HG03457 (cell line): ENCODE measurements around the gene WDR33.
"Not testable (repeated sequence)": the region's sequence is repeated elsewhere in the genome, so short reads cannot be mapped to it uniquely, and the experiment has no call there.

Source experiments
- ATAC-seq: cut with Tn5 transposase; IDR thresholded peaks from one replicate; pipeline ENCODE4 v1.9.1; 2021; ENCODE audit warnings: moderate number of reproducible peaks; ENCODE audit not compliant: unreplicated experiment

WDR33 gene

DNA sequence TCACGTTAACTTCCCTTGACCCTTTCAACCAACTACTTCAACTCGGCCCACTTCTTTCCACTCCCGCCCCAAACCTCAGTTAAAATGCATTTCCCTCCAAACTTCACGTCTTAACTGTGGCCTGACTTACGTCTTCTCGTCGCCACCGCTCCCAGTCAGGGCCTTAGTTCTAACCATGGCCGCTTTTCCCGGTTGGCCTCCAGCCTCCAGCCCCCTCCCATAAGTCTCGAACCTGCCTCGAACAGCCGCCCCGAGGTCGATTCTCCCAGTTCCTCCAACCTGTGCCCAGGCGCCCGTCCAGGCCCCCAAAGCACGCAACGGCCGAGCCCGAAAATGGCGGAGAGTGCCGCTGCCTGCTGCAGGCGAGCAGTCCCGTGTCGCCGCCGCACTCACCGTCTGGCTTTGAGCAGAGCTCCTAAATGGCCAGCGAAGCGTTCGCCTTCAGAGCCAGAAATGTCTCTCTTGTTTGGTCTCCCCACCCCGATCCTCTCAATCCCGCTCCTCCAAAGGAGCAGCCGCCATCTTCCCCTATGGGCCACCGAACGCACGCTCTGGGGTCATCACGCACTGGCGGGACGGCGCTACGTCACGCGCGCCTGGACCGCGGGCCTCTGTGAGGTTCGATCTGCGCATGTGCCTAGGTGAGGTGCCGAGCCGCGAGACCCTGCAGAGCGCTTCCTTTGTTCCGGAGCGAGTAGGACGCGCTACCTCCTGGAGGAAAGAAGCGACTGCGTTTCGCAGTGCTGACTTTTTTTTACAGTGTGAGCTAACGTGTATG, at the start of gene WDR33:
TSS of gene WDR33 (minus strand) at position 553 of the 778 bp plus-strand sequence. CDS start 40,190 bp downstream, outside the sequence.
- ATAC-seq, result peak; percentile 91

- no peak for ATAC-seq
Measured at GRCh38 chr2:127860130-127860529, 49.2 kb upstream of the WDR33 start.

GRCh38 chr2:127859712-127860085, 48.7 kb upstream of the WDR33 start:
- no peak for ATAC-seq

DNA sequence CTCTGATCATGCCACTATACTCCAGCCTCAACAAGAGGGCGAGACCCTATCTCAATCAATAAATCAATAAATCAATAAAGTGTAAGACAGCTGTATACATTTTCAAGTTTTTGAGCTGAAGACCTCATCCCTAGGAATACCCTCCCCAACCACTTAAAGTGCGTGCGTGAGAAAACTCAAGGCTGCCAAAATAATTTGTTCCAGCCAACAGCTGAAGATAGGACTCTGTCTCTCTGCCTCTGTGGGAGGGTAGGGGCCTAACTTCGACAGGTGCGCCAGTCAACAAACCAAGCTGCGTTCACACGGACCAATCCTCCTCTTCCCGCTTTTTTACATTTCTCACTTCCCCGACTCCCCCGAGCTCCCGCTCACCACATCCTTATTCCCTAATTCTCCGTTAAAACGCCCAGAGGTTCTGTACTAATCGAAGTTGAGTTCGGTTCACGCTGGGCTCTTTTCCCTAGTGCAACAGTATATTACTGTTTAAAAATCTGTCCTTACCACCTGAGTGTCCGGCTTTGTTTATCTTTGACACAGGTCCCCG, 46.4 kb upstream of the WDR33 start:
- ATAC-seq, result no peak

- no peak for ATAC-seq
Measured at GRCh38 chr2:127853671-127854070, 42.7 kb upstream of the WDR33 start.

- no peak for ATAC-seq
Measured at GRCh38 chr2:127852388-127852787, 41.4 kb upstream of the WDR33 start.

DNA sequence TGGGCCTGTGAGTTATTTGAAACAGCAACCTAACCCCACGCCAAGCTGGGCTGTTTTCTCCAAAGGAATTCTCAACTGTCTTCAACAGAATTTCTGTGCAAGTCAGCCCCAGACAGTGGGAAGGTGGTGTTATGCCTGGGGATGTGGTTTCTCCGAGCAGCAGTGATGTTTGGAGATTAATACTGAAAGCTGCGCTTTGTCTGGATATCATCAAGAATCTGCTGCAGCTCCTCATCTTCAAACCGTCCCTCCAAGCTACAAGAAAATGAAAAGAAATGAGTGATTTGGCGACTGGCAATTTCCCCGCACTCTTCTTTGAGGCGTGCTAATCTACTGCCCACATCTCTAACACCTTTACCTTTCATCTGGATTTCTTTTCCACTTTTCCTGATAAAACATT, 37.0 kb upstream of the WDR33 start:
- ATAC-seq, result no peak

- no peak for ATAC-seq
Measured at GRCh38 chr2:127844973-127845372, 34.0 kb upstream of the WDR33 start.

DNA sequence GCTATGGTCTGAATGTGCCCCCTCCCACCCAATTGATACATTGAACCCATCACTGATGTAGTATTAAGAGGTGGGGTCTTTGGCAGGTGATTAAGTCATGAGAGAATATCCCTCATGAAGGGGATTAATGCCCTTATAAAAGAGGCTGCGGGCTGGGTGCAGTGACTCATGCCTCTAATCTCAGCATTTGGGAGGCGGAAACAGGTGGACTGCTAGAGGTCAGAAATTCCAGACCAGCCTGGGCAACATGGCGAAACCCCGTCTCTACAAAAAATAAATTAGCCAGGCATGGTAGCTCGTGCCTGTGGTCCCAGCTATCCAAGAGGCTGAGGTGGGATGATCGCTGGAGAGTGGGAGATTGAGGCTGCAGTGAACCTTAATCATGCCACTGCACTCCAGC, 32.7 kb upstream of the WDR33 start:
- ATAC-seq, result no peak

DNA sequence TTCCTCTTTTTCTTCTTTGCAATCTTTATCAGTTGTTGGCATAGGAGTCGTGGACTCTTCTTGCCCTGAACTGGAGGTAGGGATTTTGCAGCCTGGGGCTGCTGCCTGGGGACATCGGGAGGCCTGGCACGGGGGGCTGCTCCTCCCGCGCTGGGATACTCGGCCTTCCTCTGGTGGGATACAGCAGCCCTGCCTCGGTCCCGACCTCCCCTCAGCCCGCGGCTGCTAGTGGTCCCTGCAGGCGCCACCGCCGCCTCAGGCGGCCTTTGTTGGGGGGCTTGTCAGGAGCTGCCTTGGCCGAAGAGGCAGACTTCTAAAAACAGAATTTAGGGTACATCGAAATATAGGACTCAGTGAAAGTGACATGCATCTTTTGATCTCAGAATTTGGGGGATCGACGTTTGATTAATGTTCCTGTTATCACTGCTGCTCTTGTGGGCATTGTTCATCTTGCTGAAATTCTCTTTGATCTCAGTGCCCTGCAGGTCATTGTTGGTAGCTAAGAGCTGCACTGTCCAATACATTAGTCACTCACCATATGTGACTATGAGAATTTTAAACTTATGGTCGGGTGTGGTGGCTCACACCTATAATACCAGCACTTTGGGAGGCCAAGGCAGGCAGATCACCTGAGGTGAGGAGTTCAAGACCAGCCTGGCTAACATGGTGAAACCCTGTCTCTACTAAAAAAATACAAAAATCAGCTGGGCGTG, 30.7 kb upstream of the WDR33 start:
- no peak for ATAC-seq

- no peak for ATAC-seq
Measured at GRCh38 chr2:127840893-127841292, 29.9 kb upstream of the WDR33 start.

DNA sequence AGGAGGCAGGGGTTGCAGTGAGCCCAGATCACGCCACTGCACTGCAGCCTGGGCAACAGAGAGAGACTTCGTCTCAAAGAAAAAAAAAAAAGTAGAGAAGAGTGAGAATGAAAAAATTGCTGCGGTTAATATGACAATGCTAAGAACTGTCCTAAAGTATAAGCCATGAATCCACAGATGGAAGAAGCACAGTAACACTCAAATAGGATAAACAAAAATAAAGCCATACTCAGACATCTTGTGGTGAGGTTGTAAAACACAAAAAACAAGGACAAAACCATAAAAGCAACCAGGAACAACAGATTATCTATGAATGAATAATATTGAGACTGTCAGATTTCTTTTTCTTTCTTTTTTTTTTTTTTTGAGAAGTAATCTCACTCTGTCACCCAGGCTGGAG, 24.0 kb upstream of the WDR33 start:
- ATAC-seq, result no peak

DNA sequence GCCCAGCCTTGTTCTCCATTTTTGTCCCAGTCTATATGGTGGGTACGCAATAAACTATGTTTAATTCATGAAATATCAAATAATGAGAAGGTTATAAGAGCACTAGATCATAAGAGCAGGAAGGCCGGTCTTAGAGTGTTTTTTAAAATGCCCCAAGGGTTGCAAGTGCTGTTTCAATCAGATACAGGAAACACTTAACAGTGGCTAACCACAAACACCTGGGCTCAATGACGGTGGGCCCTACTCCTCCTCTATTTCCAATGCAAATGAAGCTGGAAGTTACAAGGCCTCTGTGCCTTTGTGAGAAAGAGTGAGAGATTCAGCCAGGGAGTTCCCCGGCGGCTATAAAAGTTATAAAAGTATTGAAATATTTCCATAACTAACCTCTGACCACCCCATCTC, 18.9 kb upstream of the WDR33 start:
- peak; percentile 93 for ATAC-seq

DNA sequence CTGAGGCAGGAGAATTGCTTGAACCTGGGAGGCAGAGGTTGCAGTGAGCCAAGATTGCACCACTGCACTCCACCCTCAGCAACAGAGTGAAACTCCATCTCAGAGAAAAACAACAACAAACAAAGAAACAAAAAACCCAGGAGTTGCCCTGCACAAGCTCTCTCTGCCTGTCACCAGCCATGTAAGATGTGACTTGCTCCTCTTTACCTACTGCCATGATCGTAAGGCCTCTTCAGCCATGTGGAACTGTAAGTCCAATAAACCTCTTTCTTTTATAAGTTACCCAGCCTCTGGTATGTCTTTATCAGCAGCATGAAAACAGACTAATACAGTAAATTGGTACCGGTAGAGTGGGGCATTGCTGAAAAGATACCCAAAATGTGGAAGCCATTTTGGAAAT, 15.7 kb upstream of the WDR33 start:
- not testable (repeated sequence) for ATAC-seq

GRCh38 chr2:127826047-127826446, 15.1 kb upstream of the WDR33 start:
- no peak for ATAC-seq

DNA sequence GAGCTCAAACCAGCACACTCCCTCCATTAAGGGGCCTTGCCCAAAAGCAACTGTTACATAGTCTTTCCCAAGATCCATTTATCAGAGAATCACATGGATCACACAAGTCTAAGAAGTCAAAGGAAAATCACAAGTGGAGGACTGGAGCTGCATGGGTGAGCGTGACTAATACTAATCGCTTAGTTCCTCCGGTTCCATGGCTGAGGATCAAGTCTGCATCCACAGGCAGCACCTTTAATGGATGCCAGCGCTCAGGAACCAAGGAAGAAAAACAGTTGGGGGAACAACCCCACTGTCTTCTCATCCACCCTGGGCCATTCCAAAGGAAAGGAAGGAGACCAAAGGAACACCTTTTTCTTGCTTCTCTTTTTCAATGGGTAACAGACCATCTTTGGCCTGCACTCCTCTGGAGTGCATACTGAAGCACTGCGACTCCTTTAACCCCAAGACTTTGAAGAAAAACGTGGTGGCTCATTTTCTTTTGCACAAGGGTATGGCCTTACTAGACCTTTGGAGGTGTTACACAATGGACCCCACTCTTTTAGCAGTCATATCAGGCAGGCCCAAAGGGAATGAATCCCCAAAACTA, 9.2 kb upstream of the WDR33 start:
- no peak for ATAC-seq

- ATAC-seq, result no peak
Measured at GRCh38 chr2:127818794-127819425, 7.9 kb upstream of the WDR33 start.

GRCh38 chr2:127818241-127818640, 7.3 kb upstream of the WDR33 start:
- no peak for ATAC-seq

DNA sequence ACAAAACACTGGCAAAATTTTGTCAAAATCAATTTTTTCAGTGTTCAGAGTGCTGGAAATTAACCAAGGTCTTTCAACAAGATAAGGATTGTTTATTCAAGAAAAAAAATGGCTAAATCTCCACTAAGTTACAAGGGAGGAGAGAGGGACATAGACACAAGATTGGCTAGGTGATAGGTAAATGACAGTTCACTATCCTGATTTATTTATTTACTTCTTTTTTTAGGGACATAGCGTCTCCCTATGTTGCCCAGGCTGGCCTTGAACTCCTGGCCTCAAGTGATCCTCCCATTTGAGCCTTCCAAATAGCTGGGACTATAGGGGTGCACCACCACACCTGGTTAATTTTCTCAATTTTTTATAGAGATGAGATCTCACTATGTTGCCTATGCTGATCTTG, 3.7 kb upstream of the WDR33 start:
- ATAC-seq, result no peak

GRCh38 chr2:127812441-127812840, 1.5 kb upstream of the WDR33 start:
- ATAC-seq, result not testable (repeated sequence)
